ENCODE data around the gene ARAP1. TPM values are rescaled to one million over a fixed set of nuclear protein-coding genes. Genes with fewer than 3 reads are reported as not detected.
A peak's percentile ranks its signal among the peaks of the same experiment; 100 is the strongest.
"Not testable (repeated sequence)": the region's sequence is repeated elsewhere in the genome, so short reads cannot be mapped to it uniquely, and the experiment has no call there.

ARAP1 gene
- total RNA-seq = 88.6 TPM
- 66.5 TPM for polyA plus RNA-seq

- peak; percentile 21 for DNase-seq (ENCODE audit: extremely low spot score)
- Histone ChIP-seq H3K4me3 (ENCODE audit: low read depth, low read length) (peak within 1 kb of the TSS; percentile 72), H3K27ac (ENCODE audit: low read depth) (no peak within 1 kb of the TSS), H3K36me3 (ENCODE audit: insufficient read depth) (no peaks in the 10 kb centered on the region), H3K4me1 (ENCODE audit: insufficient read depth) (no peaks in the 10 kb centered on the region)
- 2% methylated on average over 48 of the region's 51 CpGs for WGBS
Measured at GRCh38 chr11:72752088-72752914, at the start of gene ARAP1. ARAP1 (minus strand) TSS chr11:72752408; CDS start chr11:72727128, 25,280 bp downstream.

- H3K27ac ChIP-seq (ENCODE audit: low read depth) = no peak overlapping the region
- no peak for DNase-seq (ENCODE audit: extremely low spot score)
- H3K4me1 ChIP-seq (ENCODE audit: insufficient read depth) = no peaks in the 10 kb centered on the region
- H3K4me3 ChIP-seq (ENCODE audit: low read depth, low read length) = no peak overlapping the region
- no peaks in the 10 kb centered on the region for H3K36me3 ChIP-seq (ENCODE audit: insufficient read depth)
- WGBS = 64% methylated on average over 4 of the region's 4 CpGs
Measured at GRCh38 chr11:72799441-72799840, 47.2 kb upstream of the ARAP1 start.

DNA sequence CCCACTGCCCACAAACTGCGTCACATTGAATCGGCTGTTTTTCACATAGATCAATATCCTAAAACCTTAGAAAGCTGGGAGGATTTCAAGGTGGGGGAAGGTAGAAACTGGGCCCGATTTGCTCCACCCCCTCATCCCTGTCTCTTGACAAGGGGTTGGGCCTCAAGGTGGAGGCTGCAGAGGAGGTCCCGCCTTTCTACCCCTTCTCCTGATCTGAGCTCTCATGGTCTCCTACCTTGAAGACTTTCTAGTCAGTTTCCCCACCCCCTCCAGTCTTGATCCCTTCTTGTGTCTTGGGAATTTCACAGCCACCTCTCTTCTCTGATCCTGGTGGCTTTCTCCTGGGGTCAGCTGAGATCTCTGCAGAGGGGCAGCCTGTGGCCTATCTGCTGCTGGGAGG, 46.2 kb upstream of the ARAP1 start:
- Histone ChIP-seq H3K4me3 (ENCODE audit: low read depth, low read length) (no peak overlapping the region), H3K4me1 (ENCODE audit: insufficient read depth) (no peaks in the 10 kb centered on the region), H3K27ac (ENCODE audit: low read depth) (no peak overlapping the region), H3K36me3 (ENCODE audit: insufficient read depth) (no peaks in the 10 kb centered on the region)
- DNase-seq (ENCODE audit: extremely low spot score) = no peak
- WGBS = 77% methylated on average over 4 of the region's 4 CpGs

DNA sequence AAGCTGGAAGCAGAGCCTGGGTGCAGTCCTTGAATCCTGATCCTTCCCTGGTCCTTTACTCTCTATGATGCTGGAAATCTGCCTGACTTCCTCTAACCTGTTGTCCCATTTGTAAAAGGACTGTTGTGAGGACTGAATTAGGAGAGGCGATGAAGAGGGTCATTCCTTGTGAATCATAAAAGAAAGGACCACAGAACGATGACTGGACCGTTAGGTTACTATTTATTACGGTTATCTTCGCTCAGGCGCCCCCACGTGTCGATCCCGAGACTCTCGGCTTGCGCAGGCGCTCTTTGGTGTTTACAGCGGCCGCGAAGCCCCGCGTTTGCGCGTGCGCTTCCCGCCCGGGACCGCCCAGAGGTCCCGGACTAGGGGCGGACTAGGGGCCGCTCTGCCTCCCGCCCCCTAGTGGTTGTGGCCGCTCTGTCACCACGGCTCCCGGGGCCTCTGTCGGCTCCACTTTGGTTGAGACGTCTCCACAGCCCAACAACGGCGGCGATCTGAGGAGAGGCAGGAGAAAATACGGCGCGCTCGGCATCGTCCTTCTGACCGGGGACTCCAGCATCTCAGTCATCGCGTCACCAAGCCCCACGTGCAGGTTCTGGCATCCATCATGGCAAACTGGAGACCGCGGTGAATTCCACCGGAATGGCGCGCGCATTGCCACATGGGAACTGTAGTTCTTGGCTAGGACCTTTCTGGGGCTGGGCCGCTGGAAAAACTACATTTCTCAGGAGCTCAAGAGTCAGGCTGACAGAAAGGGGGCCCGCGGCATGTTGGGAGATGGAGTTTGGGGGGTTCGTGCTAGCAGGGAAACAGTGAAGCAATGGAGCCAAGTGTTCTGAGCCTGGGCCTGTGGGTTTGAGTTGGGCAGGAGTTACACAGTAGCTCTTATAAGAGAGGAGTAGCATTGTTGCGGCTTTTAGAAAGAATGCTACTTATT, 41.5 kb upstream of the ARAP1 start, which contains the start of gene STARD10:
Gene STARD10 (minus strand): TSS at position 623 of the 943 bp plus-strand sequence. CDS start 12,866 bp downstream, outside the sequence.
- Histone ChIP-seq H3K27ac (ENCODE audit: low read depth) (peak within 1 kb of the TSS; percentile 77), H3K4me3 (ENCODE audit: low read depth, low read length) (peak within 1 kb of the TSS; percentile 42), H3K36me3 (ENCODE audit: insufficient read depth) (no peaks in the 10 kb centered on the region), H3K4me1 (ENCODE audit: insufficient read depth) (no peaks in the 10 kb centered on the region)
- peak; percentile 96 for DNase-seq (ENCODE audit: extremely low spot score)
- 2% methylated on average over 55 of the region's 55 CpGs for whole genome bisulfite sequencing

DNA sequence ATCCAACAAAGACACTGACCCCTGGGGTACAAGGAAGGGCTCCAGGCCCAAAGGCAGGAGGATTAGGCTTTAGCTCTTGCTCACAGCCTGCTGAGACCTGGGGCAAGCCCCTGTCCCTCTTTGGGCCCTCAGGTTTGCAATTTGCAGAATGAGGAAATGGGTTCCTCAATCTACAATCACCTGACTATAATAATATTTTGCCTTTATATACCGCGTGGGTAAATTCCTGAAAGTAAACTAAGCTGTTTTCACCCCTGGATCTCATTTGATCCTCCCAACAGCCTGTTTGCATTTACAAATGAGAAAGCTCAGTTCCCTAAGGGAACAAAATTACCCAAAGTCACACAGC, 40.8 kb upstream of the ARAP1 start:
- DNase-seq (ENCODE audit: extremely low spot score) = no peak
- H3K27ac ChIP-seq (ENCODE audit: low read depth) = no peak overlapping the region
- 58% methylated on average over 2 of the region's 2 CpGs for WGBS
- H3K36me3 ChIP-seq (ENCODE audit: insufficient read depth) = no peaks in the 10 kb centered on the region
- H3K4me3 ChIP-seq (ENCODE audit: low read depth, low read length) = no peak overlapping the region
- H3K4me1 ChIP-seq (ENCODE audit: insufficient read depth) = no peaks in the 10 kb centered on the region

GRCh38 chr11:72792437-72793021, 40.3 kb upstream of the ARAP1 start:
- WGBS = 96% methylated on average over 3 of the region's 3 CpGs
- no peak overlapping the region for H3K4me3 ChIP-seq (ENCODE audit: low read depth, low read length)
- no peaks in the 10 kb centered on the region for H3K36me3 ChIP-seq (ENCODE audit: insufficient read depth)
- DNase-seq (ENCODE audit: extremely low spot score) = no peak
- no peak overlapping the region for H3K27ac ChIP-seq (ENCODE audit: low read depth)
- H3K4me1 ChIP-seq (ENCODE audit: insufficient read depth) = no peaks in the 10 kb centered on the region

DNA sequence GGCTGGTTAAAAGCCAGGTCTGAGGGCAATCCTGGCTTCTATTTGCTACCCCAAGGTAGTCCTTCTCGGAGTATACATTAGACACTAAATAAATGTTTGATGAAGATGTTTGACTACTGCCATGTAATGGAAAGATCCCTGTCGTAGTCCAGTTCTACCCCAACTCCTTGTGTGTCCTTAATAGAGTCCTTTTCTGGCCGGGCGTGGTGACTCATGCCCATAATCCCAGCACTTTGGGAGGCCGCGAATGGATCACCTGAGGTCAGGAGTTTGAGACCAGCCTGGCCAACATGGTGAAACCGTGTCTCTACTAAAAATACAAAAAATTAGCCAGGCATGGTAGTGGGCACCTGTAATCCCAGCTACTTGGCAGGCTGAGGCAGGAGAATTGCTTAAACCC, 39.0 kb upstream of the ARAP1 start:
- H3K4me3 ChIP-seq (ENCODE audit: low read depth, low read length); DNase-seq (ENCODE audit: extremely low spot score); H3K4me1 ChIP-seq (ENCODE audit: insufficient read depth); H3K36me3 ChIP-seq (ENCODE audit: insufficient read depth); H3K27ac ChIP-seq (ENCODE audit: low read depth): not testable (repeated sequence)
- WGBS = 84% methylated on average over 7 of the region's 7 CpGs

- Histone ChIP-seq H3K27ac (ENCODE audit: low read depth) (no peak overlapping the region), H3K4me3 (ENCODE audit: low read depth, low read length) (no peak overlapping the region), H3K4me1 (ENCODE audit: insufficient read depth) (no peaks in the 10 kb centered on the region), H3K36me3 (ENCODE audit: insufficient read depth) (no peaks in the 10 kb centered on the region)
- no peak for DNase-seq (ENCODE audit: extremely low spot score)
- 62% methylated on average over 10 of the region's 10 CpGs for WGBS
Measured at GRCh38 chr11:72789493-72790131, 37.4 kb upstream of the ARAP1 start.

GRCh38 chr11:72788241-72788640, 36.0 kb upstream of the ARAP1 start:
- DNase-seq (ENCODE audit: extremely low spot score) = no peak
- 83% methylated on average over 7 of the region's 7 CpGs for WGBS
- Histone ChIP-seq H3K36me3 (ENCODE audit: insufficient read depth) (no peaks in the 10 kb centered on the region), H3K27ac (ENCODE audit: low read depth) (no peak overlapping the region), H3K4me3 (ENCODE audit: low read depth, low read length) (no peak overlapping the region), H3K4me1 (ENCODE audit: insufficient read depth) (no peaks in the 10 kb centered on the region)

GRCh38 chr11:72787216-72788104, 35.3 kb upstream of the ARAP1 start:
- Histone ChIP-seq H3K27ac (ENCODE audit: low read depth) (no peak overlapping the region), H3K36me3 (ENCODE audit: insufficient read depth) (no peaks in the 10 kb centered on the region), H3K4me3 (ENCODE audit: low read depth, low read length) (no peak overlapping the region), H3K4me1 (ENCODE audit: insufficient read depth) (no peaks in the 10 kb centered on the region)
- no peak for DNase-seq (ENCODE audit: extremely low spot score)
- 64% methylated on average over 16 of the region's 16 CpGs for WGBS

GRCh38 chr11:72786305-72787215, 34.4 kb upstream of the ARAP1 start:
- Histone ChIP-seq H3K36me3 (ENCODE audit: insufficient read depth) (no peaks in the 10 kb centered on the region), H3K27ac (ENCODE audit: low read depth) (no peak overlapping the region), H3K4me3 (ENCODE audit: low read depth, low read length) (no peak overlapping the region), H3K4me1 (ENCODE audit: insufficient read depth) (no peaks in the 10 kb centered on the region)
- WGBS = 91% methylated on average over 8 of the region's 8 CpGs
- no peak for DNase-seq (ENCODE audit: extremely low spot score)

GRCh38 chr11:72784662-72785061, 32.5 kb upstream of the ARAP1 start:
- H3K4me1 ChIP-seq (ENCODE audit: insufficient read depth) = peaks cover 2% of the 10 kb centered on the region
- H3K27ac ChIP-seq (ENCODE audit: low read depth) = no peak overlapping the region
- no peak for DNase-seq (ENCODE audit: extremely low spot score)
- H3K4me3 ChIP-seq (ENCODE audit: low read depth, low read length) = no peak overlapping the region
- WGBS = 89% methylated on average over 10 of the region's 10 CpGs
- no peaks in the 10 kb centered on the region for H3K36me3 ChIP-seq (ENCODE audit: insufficient read depth)

All from urinary bladder (tissue), 4 donors.